T-helper 2 cell treated with Interferon-gamma antibody and Interleukin-4, amounts not matched to agents 5 μg/mL and 100 μg/mL, for 36 hours (primary cell): ENCODE measurements around the gene CGAS.
"Not testable (repeated sequence)": the region's sequence is repeated elsewhere in the genome, so short reads cannot be mapped to it uniquely, and the experiment has no call there.

ENCODE experiments used
- DNase-seq: peaks from one replicate; pipeline ENCODE4 v3.0.0; 2021; ENCODE audit warnings: low spot score
- H3K27ac Mint-ChIP-seq: one replicate; pipeline ENCODE4 v1.8.0; 2021; ENCODE audit warnings: mild to moderate bottlenecking, mixed read lengths
- H3K27me3 Mint-ChIP-seq: one replicate; pipeline ENCODE4 v1.8.0; 2021; ENCODE audit warnings: low read depth, mixed read lengths
- H3K36me3 Mint-ChIP-seq: one replicate; pipeline ENCODE4 v1.8.0; 2021; ENCODE audit warnings: low read depth, mixed read lengths
- H3K4me1 Mint-ChIP-seq: one replicate; pipeline ENCODE4 v1.8.0; 2021; ENCODE audit warnings: low read depth, mixed read lengths
- H3K4me3 Mint-ChIP-seq: one replicate; pipeline ENCODE4 v1.8.0; 2022; ENCODE audit warnings: mild to moderate bottlenecking, moderate library complexity, mixed read lengths
- H3K9me3 Mint-ChIP-seq: one replicate; pipeline ENCODE4 v1.8.0; 2021; ENCODE audit warnings: mixed read lengths

CGAS gene

GRCh38 chr6:73452107-73452461, at the start of gene CGAS:
Gene CGAS (minus strand): TSS chr6:73452297. CDS start chr6:73452181, 116 bp downstream.
- peaks cover 37% of the 10 kb centered on the region for H3K36me3 Mint-ChIP-seq
- DNase-seq = peak; percentile 81

GRCh38 chr6:73497915-73498314, 45.8 kb upstream of the CGAS start:
- Mint-ChIP-seq H3K4me3 (no peak overlapping the region), H3K9me3 (no peaks in the 10 kb centered on the region), H3K27ac (no peak overlapping the region), H3K36me3 (peaks cover 44% of the 10 kb centered on the region), H3K4me1 (no peaks in the 10 kb centered on the region), H3K27me3 (no peaks in the 10 kb centered on the region)
- DNase-seq = no peak

More at GRCh38 chr6:73452107-73452461, at the start of gene CGAS:
- Mint-ChIP-seq H3K27ac (peak within 1 kb of the TSS; percentile 86), H3K27me3 (no peaks in the 10 kb centered on the region), H3K4me3 (peak within 1 kb of the TSS; percentile 91), H3K4me1 (peaks cover 23% of the 10 kb centered on the region), H3K9me3 (no peaks in the 10 kb centered on the region)

GRCh38 chr6:73491377-73491776, 39.3 kb upstream of the CGAS start:
- no peaks in the 10 kb centered on the region for H3K9me3 Mint-ChIP-seq
- H3K4me3 Mint-ChIP-seq = no peak overlapping the region
- no peaks in the 10 kb centered on the region for H3K27me3 Mint-ChIP-seq
- no peak overlapping the region for H3K27ac Mint-ChIP-seq
- peaks cover 58% of the 10 kb centered on the region for H3K36me3 Mint-ChIP-seq
- peaks cover 2% of the 10 kb centered on the region for H3K4me1 Mint-ChIP-seq
- no peak for DNase-seq

- no peak overlapping the region for H3K27ac Mint-ChIP-seq
These were observed 35.4 kb upstream of the CGAS start for GRCh38 chr6:73487473-73487872.

GRCh38 chr6:73484438-73484837, 32.3 kb upstream of the CGAS start:
- H3K27me3 Mint-ChIP-seq = no peaks in the 10 kb centered on the region
- H3K36me3 Mint-ChIP-seq = peaks cover 70% of the 10 kb centered on the region

More at GRCh38 chr6:73487473-73487872, 35.4 kb upstream of the CGAS start:
- no peaks in the 10 kb centered on the region for H3K9me3 Mint-ChIP-seq
- peaks cover 71% of the 10 kb centered on the region for H3K36me3 Mint-ChIP-seq
- H3K4me3 Mint-ChIP-seq = no peak overlapping the region
- no peaks in the 10 kb centered on the region for H3K27me3 Mint-ChIP-seq
- DNase-seq = no peak
- H3K4me1 Mint-ChIP-seq = peaks cover 2% of the 10 kb centered on the region

GRCh38 chr6:73481969-73482368, 29.9 kb upstream of the CGAS start:
- no peaks in the 10 kb centered on the region for H3K9me3 Mint-ChIP-seq
- DNase-seq = no peak
- peaks cover 2% of the 10 kb centered on the region for H3K4me1 Mint-ChIP-seq
- no peak overlapping the region for H3K4me3 Mint-ChIP-seq
- no peak overlapping the region for H3K27ac Mint-ChIP-seq
- peaks cover 58% of the 10 kb centered on the region for H3K36me3 Mint-ChIP-seq
- no peaks in the 10 kb centered on the region for H3K27me3 Mint-ChIP-seq

More at GRCh38 chr6:73484438-73484837, 32.3 kb upstream of the CGAS start:
- Mint-ChIP-seq H3K9me3 (no peaks in the 10 kb centered on the region), H3K4me3 (no peak overlapping the region), H3K27ac (peak overlapping the region; percentile 26), H3K4me1 (peaks cover 2% of the 10 kb centered on the region)
- DNase-seq = no peak

GRCh38 chr6:73477407-73477806, 25.3 kb upstream of the CGAS start:
- Mint-ChIP-seq H3K9me3 (no peaks in the 10 kb centered on the region), H3K27ac (no peak overlapping the region), H3K4me1 (peaks cover 3% of the 10 kb centered on the region), H3K27me3 (no peaks in the 10 kb centered on the region), H3K4me3 (no peak overlapping the region), H3K36me3 (peaks cover 50% of the 10 kb centered on the region)
- no peak for DNase-seq

- H3K36me3 Mint-ChIP-seq = peaks cover 49% of the 10 kb centered on the region
- H3K27ac Mint-ChIP-seq = no peak overlapping the region
- peaks cover 9% of the 10 kb centered on the region for H3K4me1 Mint-ChIP-seq
- no peak overlapping the region for H3K4me3 Mint-ChIP-seq
- DNase-seq = no peak
- H3K9me3 Mint-ChIP-seq = no peaks in the 10 kb centered on the region
- no peaks in the 10 kb centered on the region for H3K27me3 Mint-ChIP-seq
These were observed 24.6 kb upstream of the CGAS start for GRCh38 chr6:73476723-73477122.

- Mint-ChIP-seq H3K36me3 (peaks cover 47% of the 10 kb centered on the region), H3K9me3 (no peaks in the 10 kb centered on the region), H3K27ac (peak overlapping the region; percentile 80), H3K4me3 (peak overlapping the region; percentile 58), H3K4me1 (peaks cover 19% of the 10 kb centered on the region), H3K27me3 (no peaks in the 10 kb centered on the region)
- no peak for DNase-seq
These were observed 19.7 kb upstream of the CGAS start for GRCh38 chr6:73471686-73472290.

GRCh38 chr6:73461537-73462350, 9.6 kb upstream of the CGAS start, which contains the start of gene MTO1:
Gene MTO1 (plus strand): TSS chr6:73461737. CDS start chr6:73461855, 118 bp downstream.
- peak; percentile 80 for DNase-seq
- Mint-ChIP-seq H3K36me3 (peaks cover 30% of the 10 kb centered on the region), H3K9me3 (no peaks in the 10 kb centered on the region), H3K27me3 (no peaks in the 10 kb centered on the region), H3K4me1 (peaks cover 50% of the 10 kb centered on the region), H3K4me3 (peak within 1 kb of the TSS; percentile 96), H3K27ac (peak within 1 kb of the TSS; percentile 97)

GRCh38 chr6:73460056-73460455, 8.0 kb upstream of the CGAS start:
- peak overlapping the region; percentile 88 for H3K27ac Mint-ChIP-seq
- H3K36me3 Mint-ChIP-seq = peaks cover 19% of the 10 kb centered on the region
- H3K4me1 Mint-ChIP-seq = peaks cover 53% of the 10 kb centered on the region
- peak overlapping the region; percentile 96 for H3K4me3 Mint-ChIP-seq
- no peaks in the 10 kb centered on the region for H3K9me3 Mint-ChIP-seq
- no peaks in the 10 kb centered on the region for H3K27me3 Mint-ChIP-seq
- DNase-seq = no peak

- Mint-ChIP-seq H3K27ac (peak overlapping the region; percentile 88), H3K36me3 (peaks cover 19% of the 10 kb centered on the region), H3K4me1 (peaks cover 53% of the 10 kb centered on the region), H3K4me3 (peak overlapping the region; percentile 96)
- DNase-seq, H3K27me3 Mint-ChIP-seq, H3K9me3 Mint-ChIP-seq: not testable (repeated sequence)
These were observed 7.4 kb upstream of the CGAS start for GRCh38 chr6:73459474-73459873.

- H3K27me3 Mint-ChIP-seq = no peaks in the 10 kb centered on the region
- peak overlapping the region; percentile 44 for H3K4me3 Mint-ChIP-seq
- DNase-seq = no peak
These were observed 4.0 kb upstream of the CGAS start for GRCh38 chr6:73455865-73456629.

More at GRCh38 chr6:73455865-73456629, 4.0 kb upstream of the CGAS start:
- H3K36me3 Mint-ChIP-seq = peaks cover 11% of the 10 kb centered on the region
- H3K27ac Mint-ChIP-seq = peak overlapping the region; percentile 81
- H3K9me3 Mint-ChIP-seq = no peaks in the 10 kb centered on the region
- H3K4me1 Mint-ChIP-seq = peaks cover 45% of the 10 kb centered on the region
